Measurements from ENCODE around the gene ADAM30. TPM values are rescaled to one million over a fixed set of nuclear protein-coding genes. Genes with fewer than 3 reads are reported as not detected.

ADAM30 gene
- total RNA-seq, 2 donors from 2014 or later, result not detected

DNA sequence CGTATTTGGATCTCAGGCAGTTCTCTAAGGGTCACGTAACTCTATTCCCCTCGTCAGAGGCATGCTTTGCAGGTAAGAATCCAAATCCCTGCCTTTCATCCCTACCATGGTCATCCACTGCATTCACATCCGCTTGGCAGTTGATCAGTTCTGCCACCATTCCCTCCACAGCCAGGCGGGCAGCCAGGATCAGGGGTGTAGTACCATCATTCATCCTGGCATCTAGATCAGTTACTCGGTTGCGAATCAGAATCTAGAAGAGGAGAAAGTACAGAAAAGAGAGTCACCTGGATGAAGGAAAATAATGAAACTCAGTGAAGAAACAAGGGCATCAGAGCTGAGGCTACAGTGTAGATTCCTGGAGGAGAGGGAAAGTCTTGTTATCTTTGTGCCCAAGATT is 22.0 kb upstream of the ADAM30 start:
- no peaks in the 10 kb centered on the region for H3K27me3 Mint-ChIP-seq
- no peak overlapping the region for H3K27ac Mint-ChIP-seq
- peaks cover 42% of the 10 kb centered on the region for H3K36me3 Mint-ChIP-seq
- no peak for DNase-seq (ENCODE audit: low spot score)
- no peaks in the 10 kb centered on the region for H3K4me1 Mint-ChIP-seq (ENCODE audit: low read depth in 2 of 2)
- no peak for ATAC-seq
- no peaks in the 10 kb centered on the region for H3K9me3 Mint-ChIP-seq
- no peak overlapping the region for H3K4me3 Mint-ChIP-seq

DNA sequence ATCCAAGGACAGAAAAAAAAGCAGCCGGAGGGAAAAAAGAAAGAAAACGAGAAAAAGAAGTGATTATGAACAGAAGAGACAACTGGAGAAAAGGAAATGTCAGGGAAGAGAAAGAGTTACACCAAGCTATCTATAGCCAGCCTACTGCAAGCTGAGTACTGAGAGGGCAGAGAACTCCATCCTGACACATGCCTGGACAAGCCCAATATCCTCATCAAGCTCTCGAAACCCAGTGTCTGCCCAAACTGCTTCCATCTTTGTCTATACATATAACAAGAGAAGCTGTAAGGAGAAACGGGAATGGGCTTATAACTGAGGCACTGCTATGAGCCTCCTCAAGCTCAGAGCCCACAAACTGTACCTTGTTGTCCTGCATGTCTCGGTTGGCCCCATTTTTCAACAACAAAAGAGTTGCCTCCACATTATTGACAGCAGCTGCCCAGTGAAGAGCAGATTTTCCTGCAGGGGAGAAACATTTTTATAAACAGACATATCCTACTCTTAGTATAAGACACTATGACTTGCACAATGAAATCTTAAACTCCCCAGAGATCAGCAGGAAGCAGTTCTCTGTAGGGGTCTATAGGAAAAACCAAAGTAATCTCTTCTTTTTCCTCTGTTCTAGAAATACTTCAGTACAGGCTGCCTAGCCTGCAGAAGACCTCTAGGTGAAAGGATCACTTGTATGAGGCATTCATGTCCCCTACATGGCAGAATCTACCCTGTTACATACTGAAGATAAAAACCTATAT is 21.2 kb upstream of the ADAM30 start:
- ATAC-seq (no peak), DNase-seq (ENCODE audit: low spot score) (no peak)
- no peaks in the 10 kb centered on the region for H3K9me3 Mint-ChIP-seq
- H3K27me3 Mint-ChIP-seq, result no peaks in the 10 kb centered on the region
- H3K4me3 Mint-ChIP-seq, result no peak overlapping the region
- peaks cover 44% of the 10 kb centered on the region for H3K36me3 Mint-ChIP-seq
- H3K4me1 Mint-ChIP-seq (ENCODE audit: low read depth in 2 of 2), result no peaks in the 10 kb centered on the region
- peak overlapping the region in 1 of 2 donors; percentile 1 for H3K27ac Mint-ChIP-seq

DNA sequence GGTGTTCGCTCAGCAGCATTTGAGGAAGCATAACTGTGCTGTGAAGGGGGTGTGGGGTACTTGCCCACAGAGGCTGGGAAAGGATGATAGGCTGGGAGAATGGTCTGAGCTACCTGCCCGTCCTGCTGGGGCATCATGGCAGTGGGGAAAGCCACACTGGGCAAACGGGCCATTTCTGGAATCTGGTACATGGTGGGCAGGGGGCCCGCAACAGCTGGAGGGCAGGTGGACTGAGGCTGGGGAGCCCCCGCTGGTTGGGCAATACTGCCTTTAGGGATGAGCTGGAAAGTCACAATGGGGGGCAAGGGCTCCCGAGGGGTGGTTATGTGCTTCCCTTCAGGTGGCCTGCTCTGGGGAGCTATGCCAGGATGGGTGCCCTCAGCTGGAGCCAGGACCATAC is 19.2 kb upstream of the ADAM30 start:
- Mint-ChIP-seq H3K4me1 (ENCODE audit: low read depth in 2 of 2) (peaks cover 5% of the 10 kb centered on the region in 2 donors), H3K27me3 (no peaks in the 10 kb centered on the region), H3K36me3 (peaks cover 35% of the 10 kb centered on the region), H3K9me3 (no peaks in the 10 kb centered on the region), H3K27ac (peak overlapping the region in 1 of 2 donors; percentile 61), H3K4me3 (no peak overlapping the region)
- DNase-seq (ENCODE audit: low spot score) (no peak), ATAC-seq (peak; percentile 26 to 36)

DNA sequence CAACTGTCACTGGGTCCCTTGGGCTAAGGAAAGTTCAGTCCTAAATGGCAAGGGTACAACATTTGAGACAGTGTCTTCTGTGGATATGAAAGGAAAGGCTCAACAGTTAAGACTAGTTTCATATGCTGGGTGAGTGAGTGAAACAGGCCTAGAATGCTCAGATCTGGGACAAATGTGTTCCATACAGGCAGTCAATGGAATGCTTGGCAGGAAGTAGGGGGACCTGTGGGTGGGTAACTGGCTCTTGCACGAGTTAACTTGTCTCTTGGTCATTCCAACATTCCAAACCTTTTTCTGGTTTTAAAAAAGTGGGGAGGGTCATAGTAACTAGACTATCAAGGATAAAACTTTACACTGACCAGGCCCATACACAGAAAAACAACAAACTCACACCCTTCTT is 17.8 kb upstream of the ADAM30 start:
- Mint-ChIP-seq H3K9me3 (no peaks in the 10 kb centered on the region), H3K36me3 (peaks cover 31% of the 10 kb centered on the region), H3K27ac (no peak overlapping the region), H3K4me3 (no peak overlapping the region), H3K4me1 (ENCODE audit: low read depth in 2 of 2) (peaks cover 7 to 10% of the 10 kb centered on the region in 2 donors), H3K27me3 (no peaks in the 10 kb centered on the region)
- ATAC-seq (no peak), DNase-seq (ENCODE audit: low spot score) (no peak)

DNA sequence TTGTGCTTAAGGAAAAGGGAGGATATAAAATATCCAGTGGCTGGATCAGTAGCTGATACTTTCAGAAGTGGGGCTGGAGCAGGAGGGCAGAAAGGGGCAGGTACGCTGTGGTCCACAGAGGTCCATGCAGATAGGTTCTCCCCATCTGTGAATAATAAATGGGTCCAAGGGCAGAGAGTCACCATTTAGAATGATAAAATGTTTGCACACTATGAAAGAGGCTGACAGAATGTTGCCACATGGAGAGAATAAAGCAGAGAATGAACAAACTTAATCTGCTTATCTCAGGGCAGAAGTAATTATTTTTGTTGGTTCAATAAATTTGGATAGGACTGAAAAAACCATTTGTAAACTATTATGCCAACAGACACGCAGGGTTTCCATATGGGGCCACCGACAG is 16.6 kb upstream of the ADAM30 start:
- DNase-seq (ENCODE audit: low spot score) (no peak), ATAC-seq (no peak)
- H3K27me3 Mint-ChIP-seq, result no peaks in the 10 kb centered on the region
- H3K9me3 Mint-ChIP-seq, result no peaks in the 10 kb centered on the region
- no peak overlapping the region for H3K4me3 Mint-ChIP-seq
- H3K36me3 Mint-ChIP-seq, result peaks cover 31% of the 10 kb centered on the region
- peaks cover 7 to 10% of the 10 kb centered on the region in 2 donors for H3K4me1 Mint-ChIP-seq (ENCODE audit: low read depth in 2 of 2)
- no peak overlapping the region for H3K27ac Mint-ChIP-seq

DNA sequence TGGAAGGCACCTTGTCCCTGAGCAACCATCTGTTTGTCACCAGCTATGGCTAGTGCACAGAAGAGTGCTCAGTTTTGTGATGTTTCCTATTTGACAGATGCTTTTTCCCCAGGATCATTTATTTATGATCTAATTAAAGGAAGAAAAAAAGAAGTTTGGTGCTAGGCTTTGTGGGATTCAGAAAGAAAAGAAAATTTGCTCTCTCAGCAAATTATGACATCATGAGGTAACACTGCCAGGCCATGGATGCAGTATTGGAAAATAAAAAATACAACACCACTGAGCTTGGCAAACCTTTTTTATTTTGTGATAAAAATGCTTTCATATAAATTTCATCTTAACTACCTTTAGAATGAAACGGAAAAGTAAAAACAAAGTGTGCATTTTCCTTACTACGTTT is 15.5 kb upstream of the ADAM30 start:
- H3K36me3 Mint-ChIP-seq, result peaks cover 25% of the 10 kb centered on the region
- H3K9me3 Mint-ChIP-seq, result no peaks in the 10 kb centered on the region
- no peak for DNase-seq (ENCODE audit: low spot score)
- H3K27me3 Mint-ChIP-seq, result no peaks in the 10 kb centered on the region
- no peak overlapping the region for H3K4me3 Mint-ChIP-seq
- ATAC-seq, result no peak
- peaks cover 7 to 10% of the 10 kb centered on the region in 2 donors for H3K4me1 Mint-ChIP-seq (ENCODE audit: low read depth in 2 of 2)
- H3K27ac Mint-ChIP-seq, result no peak overlapping the region

DNA sequence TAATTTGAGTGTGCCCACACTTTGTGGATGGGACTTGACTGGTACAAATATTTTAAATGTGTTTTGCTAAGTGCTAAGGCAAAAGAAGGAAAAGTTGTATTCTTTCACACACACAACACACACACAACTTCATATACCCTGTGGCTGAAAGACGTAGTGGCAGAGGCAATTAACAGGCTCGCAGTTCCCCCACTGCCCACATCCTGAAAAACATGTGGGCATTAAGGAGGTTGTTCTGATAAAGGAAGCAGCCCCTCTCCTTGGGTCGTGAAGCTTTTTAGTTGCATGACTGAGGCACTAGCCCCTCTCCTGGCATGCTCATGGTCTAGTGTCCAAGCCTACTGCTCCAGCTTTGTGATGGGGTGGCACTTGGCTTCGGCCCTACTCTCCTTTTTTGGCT is 14.3 kb upstream of the ADAM30 start:
- DNase-seq (ENCODE audit: low spot score) (no peak), ATAC-seq (no peak)
- H3K4me3 Mint-ChIP-seq, result no peak overlapping the region
- peaks cover 20% of the 10 kb centered on the region for H3K36me3 Mint-ChIP-seq
- peaks cover 5% of the 10 kb centered on the region for H3K9me3 Mint-ChIP-seq
- peak overlapping the region in 1 of 2 donors; percentile 9 for H3K27ac Mint-ChIP-seq
- H3K27me3 Mint-ChIP-seq, result peaks cover 6% of the 10 kb centered on the region in 2 donors
- peaks cover 7 to 10% of the 10 kb centered on the region in 2 donors for H3K4me1 Mint-ChIP-seq (ENCODE audit: low read depth in 2 of 2)

DNA sequence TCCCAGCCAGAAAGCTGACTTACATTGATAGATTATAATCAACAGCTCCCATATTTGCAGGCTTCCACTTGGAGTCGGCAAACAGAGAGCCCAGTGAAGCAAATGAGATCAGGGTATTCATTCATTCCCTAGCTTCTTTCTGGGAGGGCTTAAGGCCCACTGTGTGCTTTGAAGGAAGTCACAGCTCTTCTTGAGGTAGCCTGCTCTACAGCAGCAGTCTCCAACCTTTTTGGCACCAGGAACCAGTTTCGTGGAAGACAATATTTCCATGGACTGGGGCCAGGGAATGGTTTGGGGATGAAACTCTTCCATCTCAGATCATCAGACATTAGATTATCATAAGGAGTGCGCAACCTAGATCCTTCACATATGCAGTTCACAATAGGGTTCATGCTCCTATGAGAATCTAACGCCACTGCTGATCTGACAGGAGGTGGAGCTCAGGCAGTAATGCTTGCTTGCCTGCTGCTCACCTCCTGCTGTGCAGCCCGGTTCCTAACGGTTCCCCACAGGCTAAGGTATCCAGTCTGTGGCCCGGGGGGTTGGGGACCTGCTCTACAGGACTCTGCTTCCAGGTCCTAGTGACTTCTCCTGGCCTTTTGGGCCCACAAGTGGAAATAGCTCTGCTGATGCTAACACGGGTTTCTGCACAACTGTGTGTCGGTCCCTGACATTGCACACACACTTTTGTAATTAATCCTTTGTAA is 13.7 kb upstream of the ADAM30 start:
- no peak for DNase-seq (ENCODE audit: low spot score)
- H3K4me1 Mint-ChIP-seq (ENCODE audit: low read depth in 2 of 2), result peaks cover 7 to 10% of the 10 kb centered on the region in 2 donors
- H3K27ac Mint-ChIP-seq, result peak overlapping the region in 1 of 2 donors; percentile 9
- no peak for ATAC-seq
- H3K27me3 Mint-ChIP-seq, result peaks cover 6 to 7% of the 10 kb centered on the region in 2 donors
- peaks cover 21% of the 10 kb centered on the region for H3K36me3 Mint-ChIP-seq
- H3K4me3 Mint-ChIP-seq, result no peak overlapping the region
- peaks cover 5% of the 10 kb centered on the region for H3K9me3 Mint-ChIP-seq

DNA sequence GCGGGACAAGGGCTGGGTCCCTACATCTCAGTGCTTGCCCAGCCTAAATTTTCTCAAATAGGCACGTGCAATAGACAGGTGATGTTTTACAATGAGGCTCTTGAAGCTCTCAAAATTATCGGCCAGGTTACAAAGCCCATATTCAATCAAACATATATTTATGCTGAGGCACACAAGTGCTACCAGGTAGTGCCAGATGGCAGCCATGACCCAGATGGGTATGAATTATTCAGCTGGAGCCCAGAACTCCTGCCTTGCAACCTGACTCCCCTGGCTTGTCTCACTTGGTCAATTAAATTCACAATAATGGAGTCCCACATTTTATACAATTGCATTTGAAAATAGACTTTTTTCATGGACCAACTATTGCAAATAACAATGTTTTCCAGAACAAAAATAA is 12.3 kb upstream of the ADAM30 start:
- ATAC-seq (no peak), DNase-seq (ENCODE audit: low spot score) (no peak)
- Mint-ChIP-seq H3K36me3 (peaks cover 15% of the 10 kb centered on the region), H3K27ac (no peak overlapping the region), H3K27me3 (peaks cover 11% of the 10 kb centered on the region in 2 donors), H3K4me3 (no peak overlapping the region), H3K4me1 (ENCODE audit: low read depth in 2 of 2) (peaks cover 7 to 10% of the 10 kb centered on the region in 2 donors), H3K9me3 (peaks cover 8% of the 10 kb centered on the region)

DNA sequence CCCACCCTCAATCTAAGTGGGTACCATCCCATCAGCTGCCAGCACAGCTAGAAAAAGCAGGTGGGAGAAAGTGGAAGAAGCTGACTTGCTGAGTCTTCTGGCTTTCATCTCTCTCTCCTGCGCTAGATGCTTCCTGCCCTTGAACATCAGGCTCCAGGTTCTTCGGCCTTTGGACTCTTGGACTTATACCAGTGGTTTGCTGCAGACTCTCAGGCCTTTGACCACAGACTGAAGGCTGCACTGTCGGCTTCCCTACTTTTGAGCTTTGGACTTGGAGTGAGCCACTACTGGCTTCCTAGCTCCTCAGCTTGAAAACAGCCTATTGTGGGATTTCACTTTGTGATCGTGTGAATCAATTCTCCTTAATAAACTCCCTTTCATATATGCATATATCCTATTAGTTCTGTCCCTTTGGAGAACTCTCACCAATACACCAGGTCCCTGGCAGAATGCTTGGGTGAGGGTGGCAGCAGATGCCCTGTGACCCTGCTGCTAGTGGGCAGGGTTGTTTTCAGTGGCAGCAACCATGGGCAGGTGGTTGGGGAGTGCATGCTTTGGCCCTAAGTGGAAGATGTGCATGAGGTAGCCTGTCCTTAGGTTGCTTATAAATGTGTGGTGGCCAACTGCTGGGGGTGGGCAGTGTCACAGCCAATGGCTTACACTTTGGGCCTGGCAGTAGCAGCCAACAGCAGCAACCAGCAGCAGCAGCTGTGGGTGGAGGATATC is 10.8 kb upstream of the ADAM30 start:
- peaks cover 8% of the 10 kb centered on the region for H3K9me3 Mint-ChIP-seq
- H3K4me1 Mint-ChIP-seq (ENCODE audit: low read depth in 2 of 2), result peaks cover 7 to 10% of the 10 kb centered on the region in 2 donors
- peaks cover 6% of the 10 kb centered on the region for H3K36me3 Mint-ChIP-seq
- no peak overlapping the region for H3K27ac Mint-ChIP-seq
- no peak overlapping the region for H3K4me3 Mint-ChIP-seq
- no peak for DNase-seq (ENCODE audit: low spot score)
- peaks cover 18 to 19% of the 10 kb centered on the region in 2 donors for H3K27me3 Mint-ChIP-seq
- ATAC-seq, result peak in 1 of 2 donors; percentile 50

DNA sequence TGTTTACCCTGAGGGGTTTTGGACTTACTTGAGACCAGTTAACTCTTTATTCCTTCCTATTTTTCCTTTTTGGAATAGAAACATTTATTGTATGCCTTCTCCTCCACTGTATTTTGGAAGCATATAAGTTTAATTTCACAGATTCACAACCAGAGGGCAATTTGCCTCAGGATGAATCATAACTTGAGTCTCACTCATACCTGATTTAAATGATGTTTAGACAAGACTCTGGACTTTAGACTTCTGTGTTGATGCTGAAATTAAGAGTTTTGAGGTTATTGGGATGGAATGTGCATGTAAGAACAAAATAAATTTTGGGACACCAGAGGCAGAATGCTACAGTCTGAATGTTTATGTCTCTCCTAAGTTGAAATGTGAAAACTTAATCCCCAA is 7.1 kb upstream of the ADAM30 start:
- peaks cover 19 to 23% of the 10 kb centered on the region in 2 donors for H3K27me3 Mint-ChIP-seq
- H3K36me3 Mint-ChIP-seq, result peaks cover 6% of the 10 kb centered on the region
- no peak overlapping the region for H3K4me3 Mint-ChIP-seq
- H3K4me1 Mint-ChIP-seq (ENCODE audit: low read depth in 2 of 2), result no peaks in the 10 kb centered on the region
- peaks cover 8% of the 10 kb centered on the region for H3K9me3 Mint-ChIP-seq
- no peak for ATAC-seq
- DNase-seq (ENCODE audit: low spot score), result no peak
- H3K27ac Mint-ChIP-seq, result no peak overlapping the region

DNA sequence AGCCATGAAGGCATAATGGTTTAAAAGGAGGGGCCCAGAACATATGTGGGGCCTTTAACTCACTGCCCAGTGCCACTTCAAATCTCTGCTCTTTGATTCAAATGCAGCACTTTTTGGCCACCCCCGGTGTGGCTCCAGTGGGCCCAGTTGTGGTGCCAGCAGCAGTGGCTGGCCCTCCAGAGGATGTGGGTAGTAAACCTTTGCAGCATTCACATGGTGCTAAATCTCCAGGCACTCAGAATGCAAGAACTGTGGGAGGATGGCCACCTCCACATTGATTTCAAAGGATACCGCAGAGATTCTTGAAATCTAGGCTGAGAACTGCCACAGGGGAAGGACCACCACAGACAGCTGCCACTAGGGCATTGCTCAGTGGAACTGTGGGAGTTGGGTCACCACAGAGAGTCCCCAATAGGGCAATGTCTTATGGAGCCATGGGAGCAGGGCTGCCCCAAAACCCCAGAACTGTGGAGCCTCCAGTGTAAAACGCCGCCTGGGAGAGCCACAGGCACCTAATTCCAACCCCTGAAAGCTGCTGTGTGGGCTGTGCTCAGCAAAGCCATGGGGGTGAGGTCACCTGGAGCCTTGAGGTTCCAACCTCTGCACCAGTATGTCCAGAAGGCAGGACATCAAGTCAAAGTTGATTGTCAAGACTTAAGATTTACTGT is 6.6 kb upstream of the ADAM30 start:
- peaks cover 19 to 23% of the 10 kb centered on the region in 2 donors for H3K27me3 Mint-ChIP-seq
- no peak overlapping the region for H3K27ac Mint-ChIP-seq
- peaks cover 6% of the 10 kb centered on the region for H3K36me3 Mint-ChIP-seq
- no peaks in the 10 kb centered on the region for H3K4me1 Mint-ChIP-seq (ENCODE audit: low read depth in 2 of 2)
- peaks cover 8% of the 10 kb centered on the region for H3K9me3 Mint-ChIP-seq
- DNase-seq (ENCODE audit: low spot score), result no peak
- H3K4me3 Mint-ChIP-seq, result no peak overlapping the region
- ATAC-seq, result peak in 1 of 2 donors; percentile 63

DNA sequence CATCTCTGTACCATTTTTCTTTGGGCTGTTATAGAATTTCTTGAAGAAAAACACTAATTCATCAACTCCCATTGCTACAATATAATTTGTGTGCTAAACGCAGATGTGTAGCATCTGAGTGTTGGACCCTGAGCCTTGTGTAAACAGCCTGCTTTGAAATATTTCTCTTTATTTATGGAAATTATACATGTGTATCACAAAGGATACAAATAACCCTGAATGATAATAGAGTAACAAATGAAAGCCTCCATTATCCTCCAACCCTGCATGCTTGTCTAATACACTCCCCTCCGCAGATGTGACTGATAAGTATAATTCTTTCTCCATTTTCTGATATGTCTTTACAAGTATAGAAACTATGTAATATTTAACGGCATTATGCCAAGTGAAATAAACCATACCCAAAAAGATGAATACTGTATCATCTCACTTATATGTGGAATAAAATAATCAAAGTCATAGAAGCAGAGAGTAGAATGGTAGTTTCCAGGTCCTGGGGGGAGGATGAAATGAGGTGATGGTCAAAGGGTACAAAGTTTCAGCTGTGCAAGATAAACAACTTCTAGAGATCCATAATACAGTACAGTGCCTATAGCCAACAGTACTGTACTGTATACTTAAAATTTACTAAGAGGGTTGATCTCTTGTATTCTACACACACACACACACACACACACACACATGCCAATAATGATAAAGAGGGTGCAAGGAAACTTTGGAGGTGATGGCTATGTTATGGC is 2.8 kb upstream of the ADAM30 start:
- Mint-ChIP-seq H3K4me1 (ENCODE audit: low read depth in 2 of 2) (no peaks in the 10 kb centered on the region), H3K27ac (no peak overlapping the region), H3K9me3 (no peaks in the 10 kb centered on the region), H3K4me3 (no peak overlapping the region), H3K36me3 (no peaks in the 10 kb centered on the region), H3K27me3 (peaks cover 16 to 21% of the 10 kb centered on the region in 2 donors)
- no peak for DNase-seq (ENCODE audit: low spot score)
- no peak for ATAC-seq

All from natural killer cell treated with Interleukin-12 subunit alpha and Interleukin-12 subunit beta and Interleukin-15 and Interleukin-18, amount 100 ng/mL, for 72 hours (primary cell).